ENCODE data around the gene ADGRG1. TPM values are rescaled to one million over a fixed set of nuclear protein-coding genes. Genes with fewer than 3 reads are reported as not detected.

ADGRG1 gene
- total RNA-seq, 1 donor from 2014 or later: 41.1 TPM

GRCh38 chr16:57688487-57688986 is 60.1 kb downstream of the ADGRG1 start:
- Mint-ChIP-seq H3K36me3 (no peaks in the 10 kb centered on the region), H3K27me3 (no peaks in the 10 kb centered on the region), H3K9me3 (no peaks in the 10 kb centered on the region), H3K4me1 (ENCODE audit: unreplicated experiment) (peaks cover 13% of the 10 kb centered on the region), H3K27ac (no peak overlapping the region), H3K4me3 (no peak overlapping the region)
- no peak for TF ChIP-seq CTCF (conservative IDR thresholded peaks at IDR 0.05)
- DNase-seq (ENCODE audit: extremely low spot score, unreplicated experiment): no peak

DNA sequence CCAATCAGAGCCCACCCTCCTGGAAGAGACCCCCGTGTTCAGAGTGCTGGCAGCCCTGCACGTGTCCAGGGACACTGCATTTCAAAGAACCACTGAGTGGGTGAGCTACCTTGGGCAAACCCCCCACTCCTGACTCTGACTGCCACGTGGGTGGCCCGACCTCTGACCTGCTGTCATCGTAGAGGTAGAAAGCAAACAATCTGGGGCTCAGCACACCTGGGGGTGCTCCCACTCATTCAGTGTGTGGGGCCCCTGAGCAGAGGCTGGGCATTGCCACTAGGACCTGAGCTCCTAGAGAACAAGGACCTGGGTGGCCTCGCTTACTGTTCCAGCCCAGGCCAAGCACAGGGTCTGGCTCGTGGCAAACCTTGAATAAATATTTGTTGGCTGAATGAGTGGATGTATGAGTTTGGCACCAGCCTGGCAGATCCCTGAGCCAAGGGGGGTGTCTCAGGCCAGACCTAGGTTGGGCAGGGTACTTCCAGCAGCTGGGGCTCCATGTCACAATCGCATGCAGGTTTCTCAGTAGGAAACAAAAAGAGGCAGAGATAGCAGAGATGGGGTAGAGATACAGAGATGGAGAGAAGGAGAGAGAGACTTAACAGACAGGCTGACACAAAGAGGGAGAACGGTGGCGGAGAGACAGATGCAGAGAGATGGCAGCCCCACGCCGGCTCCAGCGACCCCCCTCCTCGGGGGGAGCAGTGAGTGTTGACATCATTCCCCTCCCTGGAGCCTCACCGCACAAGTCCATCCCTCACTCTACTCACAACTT is 60.7 kb downstream of the ADGRG1 start:
- H3K9me3 Mint-ChIP-seq: no peaks in the 10 kb centered on the region
- H3K36me3 Mint-ChIP-seq: no peaks in the 10 kb centered on the region
- no peak overlapping the region for H3K27ac Mint-ChIP-seq
- TF ChIP-seq CTCF (conservative IDR thresholded peaks at IDR 0.05): no peak
- H3K27me3 Mint-ChIP-seq: no peaks in the 10 kb centered on the region
- no peak overlapping the region for H3K4me3 Mint-ChIP-seq
- peaks cover 13% of the 10 kb centered on the region for H3K4me1 Mint-ChIP-seq (ENCODE audit: unreplicated experiment)
- no peak for DNase-seq (ENCODE audit: extremely low spot score, unreplicated experiment)

- Mint-ChIP-seq H3K4me1 (ENCODE audit: unreplicated experiment) (peaks cover 21% of the 10 kb centered on the region), H3K27me3 (no peaks in the 10 kb centered on the region), H3K9me3 (no peaks in the 10 kb centered on the region), H3K27ac (no peak overlapping the region), H3K4me3 (no peak overlapping the region), H3K36me3 (no peaks in the 10 kb centered on the region)
- no peak for TF ChIP-seq CTCF (conservative IDR thresholded peaks at IDR 0.05)
- DNase-seq (ENCODE audit: extremely low spot score, unreplicated experiment): no peak
Observed at GRCh38 chr16:57689762-57690558, 61.5 kb downstream of the ADGRG1 start.

- Mint-ChIP-seq H3K4me3 (no peak overlapping the region), H3K9me3 (no peaks in the 10 kb centered on the region), H3K27ac (no peak overlapping the region), H3K36me3 (no peaks in the 10 kb centered on the region), H3K27me3 (no peaks in the 10 kb centered on the region), H3K4me1 (ENCODE audit: unreplicated experiment) (peaks cover 21% of the 10 kb centered on the region)
- no peak for TF ChIP-seq CTCF (conservative IDR thresholded peaks at IDR 0.05)
- DNase-seq (ENCODE audit: extremely low spot score, unreplicated experiment): no peak
Observed at GRCh38 chr16:57690782-57691471, 62.5 kb downstream of the ADGRG1 start.

GRCh38 chr16:57692636-57693035 is 64.2 kb downstream of the ADGRG1 start:
- Mint-ChIP-seq H3K4me3 (no peak overlapping the region), H3K9me3 (no peaks in the 10 kb centered on the region), H3K4me1 (ENCODE audit: unreplicated experiment) (peaks cover 21% of the 10 kb centered on the region), H3K36me3 (no peaks in the 10 kb centered on the region), H3K27me3 (no peaks in the 10 kb centered on the region), H3K27ac (no peak overlapping the region)
- TF ChIP-seq CTCF (conservative IDR thresholded peaks at IDR 0.05): no peak
- DNase-seq (ENCODE audit: extremely low spot score, unreplicated experiment): no peak
